Stomach smooth muscle (tissue), 2 donors: ENCODE data around the gene LENG8.

Experiments
- H3K27ac ChIP-seq: one replicate; pipeline ENCODE4 v1.7.0; 2013; ENCODE audit warnings: mild to moderate bottlenecking, low read length, inconsistent platforms
- H3K27me3 ChIP-seq, 2 donors: one replicate each; pipeline ENCODE4 v1.7.0; 2013; ENCODE audit warnings: low read length in 2 of 2; ENCODE audit not compliant: insufficient read depth in 2 of 2, control insufficient read depth in 1 of 2
- H3K36me3 ChIP-seq, 2 donors: one replicate each; pipeline ENCODE4 v1.7.0; 2013; ENCODE audit warnings: low read length in 2 of 2; ENCODE audit not compliant: control insufficient read depth in 2 of 2, insufficient read depth in 2 of 2
- H3K4me1 ChIP-seq: one replicate; pipeline ENCODE4 v1.7.0; 2013; ENCODE audit warnings: low read length; ENCODE audit not compliant: control insufficient read depth, insufficient read depth
- H3K4me3 ChIP-seq, 2 donors: one replicate each; pipeline ENCODE4 v1.7.0; 2013; ENCODE audit warnings: low read length in 2 of 2
- H3K9ac ChIP-seq, 2 donors: one replicate each; pipeline ENCODE4 v1.7.0; 2013; ENCODE audit warnings: low read length in 2 of 2, mild to moderate bottlenecking in 1 of 2
- H3K9me3 ChIP-seq, 2 donors: one replicate each; pipeline ENCODE4 v1.7.0; 2013; ENCODE audit warnings: low read length in 2 of 2; ENCODE audit not compliant: control insufficient read depth in 2 of 2
- donor health status: healthy.
- donor health status: Pancreatic carcinoma.

The LENG8 gene

DNA sequence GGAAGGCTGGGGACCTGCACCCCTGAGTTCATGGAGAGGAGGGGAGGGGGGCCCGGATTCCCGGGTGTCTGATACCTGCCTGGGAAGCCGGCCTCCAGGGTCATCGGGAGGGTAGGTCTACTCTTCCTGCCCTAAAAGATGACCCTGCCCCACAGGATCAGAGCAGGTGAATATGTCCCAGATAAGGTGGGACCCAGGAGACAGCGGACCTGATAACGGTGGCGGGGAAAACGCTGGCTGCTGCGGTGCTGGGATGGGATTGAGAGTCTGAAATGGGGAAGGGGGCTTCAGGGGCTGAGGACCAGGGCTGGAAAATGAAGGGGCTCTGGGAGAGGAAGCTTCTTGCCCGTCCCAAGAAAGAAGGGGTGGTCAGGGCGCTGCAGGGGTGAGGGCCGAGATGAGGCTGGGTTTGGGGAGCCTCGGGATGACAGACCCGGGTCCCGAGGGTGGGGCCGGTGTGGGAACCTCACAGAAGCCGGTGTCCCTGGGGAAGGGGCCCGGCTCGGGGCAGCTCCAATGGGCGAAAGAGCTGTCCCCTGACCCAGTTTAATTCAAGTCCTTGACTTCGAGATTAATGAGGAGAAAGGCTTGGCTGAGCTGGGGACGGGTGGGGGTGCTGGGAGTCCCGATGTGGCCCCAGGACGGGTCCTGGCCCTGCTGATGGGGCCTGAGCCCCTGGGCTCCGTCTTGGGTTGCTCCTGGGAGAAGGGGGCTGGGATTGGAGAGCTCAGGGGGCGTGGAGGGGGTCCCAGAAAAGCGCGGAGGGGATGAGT, 32.9 kb upstream of the LENG8 start:
- no peaks in the 10 kb centered on the region for H3K9me3 ChIP-seq
- peaks cover 7% of the 10 kb centered on the region for H3K4me1 ChIP-seq
- H3K27me3 ChIP-seq, result peaks cover 42 to 64% of the 10 kb centered on the region in 2 donors
- no peak overlapping the region for H3K9ac ChIP-seq
- no peaks in the 10 kb centered on the region for H3K36me3 ChIP-seq
- no peak overlapping the region for H3K27ac ChIP-seq
- peak overlapping the region in 1 of 2 donors; percentile 8 for H3K4me3 ChIP-seq

DNA sequence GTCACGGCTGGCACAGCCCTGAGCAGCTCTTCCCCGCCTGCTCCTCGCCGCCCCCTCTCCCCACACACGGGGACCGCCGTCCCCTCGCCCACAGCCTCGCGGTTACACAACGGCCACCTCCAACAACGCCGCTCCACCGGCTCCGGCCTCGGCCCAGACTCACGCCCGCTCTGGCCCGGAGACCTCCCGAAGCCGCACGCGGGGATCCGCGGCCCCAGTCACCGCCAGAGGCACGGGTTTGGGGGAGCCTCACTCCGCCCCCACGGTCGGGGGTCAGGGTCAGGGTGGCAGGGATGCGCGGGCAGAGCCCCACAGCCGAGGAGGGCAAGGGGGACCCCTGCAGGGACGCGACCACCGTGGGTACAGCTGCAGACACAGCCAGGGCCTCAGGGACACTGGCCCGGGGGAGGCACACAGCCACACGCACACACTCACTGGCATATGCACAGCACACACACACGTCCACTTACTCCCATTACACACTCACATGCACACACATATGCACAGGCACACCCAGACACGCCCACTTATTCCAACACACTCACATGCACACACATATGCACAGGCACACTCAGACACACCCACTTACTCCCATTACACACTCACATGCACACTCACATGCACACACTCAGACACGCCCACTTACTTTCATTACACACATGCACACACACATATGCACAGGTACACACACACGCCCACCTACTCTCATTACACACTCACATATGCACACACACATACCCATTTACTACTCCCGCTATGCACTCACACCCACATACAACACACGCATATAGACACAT, 32.1 kb upstream of the LENG8 start:
- peaks cover 7% of the 10 kb centered on the region for H3K4me1 ChIP-seq
- no peaks in the 10 kb centered on the region for H3K9me3 ChIP-seq
- H3K27me3 ChIP-seq, result peaks cover 49 to 72% of the 10 kb centered on the region in 2 donors
- no peak overlapping the region for H3K4me3 ChIP-seq
- H3K27ac ChIP-seq, result no peak overlapping the region
- H3K9ac ChIP-seq, result no peak overlapping the region
- no peaks in the 10 kb centered on the region for H3K36me3 ChIP-seq

DNA sequence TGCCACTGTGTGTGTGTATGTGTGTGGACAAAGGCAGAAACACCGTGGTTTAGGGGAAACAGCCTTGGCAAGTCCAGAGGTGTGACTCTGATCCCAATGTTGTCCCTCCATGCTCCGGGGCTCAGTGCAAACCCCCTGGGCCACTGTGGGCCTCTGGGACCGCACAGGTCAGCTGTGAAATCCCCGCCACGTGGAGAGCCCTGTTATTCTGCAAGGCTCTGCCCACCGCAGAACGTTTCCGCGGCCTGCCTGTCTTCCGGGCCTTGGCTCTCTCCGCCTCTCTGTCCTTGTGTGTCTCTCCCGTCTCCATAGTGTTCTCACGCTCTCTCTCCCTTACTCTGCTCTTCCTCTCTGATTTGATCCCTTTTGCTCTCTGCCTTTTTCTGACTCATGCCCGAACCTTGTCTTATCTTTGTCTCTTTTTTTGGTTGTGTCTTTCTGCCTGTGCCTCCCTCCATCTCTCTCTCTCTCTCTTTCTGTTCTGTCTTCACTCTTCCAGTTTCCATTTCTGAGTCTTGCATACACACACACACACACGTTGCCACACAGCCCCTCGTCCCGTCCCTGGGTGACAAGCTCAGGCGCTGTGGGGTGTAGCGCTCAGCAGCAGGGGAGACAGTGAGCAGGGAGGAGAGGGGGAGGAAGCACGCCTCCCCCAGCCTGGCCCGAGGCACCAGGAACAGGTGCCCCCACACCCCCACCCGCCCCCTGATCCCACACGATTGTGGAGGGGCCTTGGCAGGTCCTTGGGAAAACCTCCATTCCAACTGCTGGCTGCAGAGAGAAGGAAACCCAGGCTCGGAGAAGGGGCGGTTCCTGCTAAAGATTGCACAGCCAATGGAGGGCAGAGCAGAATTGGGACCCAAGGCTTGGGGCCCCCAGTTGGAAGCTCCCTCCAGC, 30.7 kb upstream of the LENG8 start:
- Histone ChIP-seq H3K9ac (no peak overlapping the region), H3K36me3 (no peaks in the 10 kb centered on the region), H3K4me3 (no peak overlapping the region), H3K27me3 (peaks cover 47 to 78% of the 10 kb centered on the region in 2 donors), H3K27ac (no peak overlapping the region), H3K4me1 (peaks cover 7% of the 10 kb centered on the region), H3K9me3 (no peaks in the 10 kb centered on the region)

DNA sequence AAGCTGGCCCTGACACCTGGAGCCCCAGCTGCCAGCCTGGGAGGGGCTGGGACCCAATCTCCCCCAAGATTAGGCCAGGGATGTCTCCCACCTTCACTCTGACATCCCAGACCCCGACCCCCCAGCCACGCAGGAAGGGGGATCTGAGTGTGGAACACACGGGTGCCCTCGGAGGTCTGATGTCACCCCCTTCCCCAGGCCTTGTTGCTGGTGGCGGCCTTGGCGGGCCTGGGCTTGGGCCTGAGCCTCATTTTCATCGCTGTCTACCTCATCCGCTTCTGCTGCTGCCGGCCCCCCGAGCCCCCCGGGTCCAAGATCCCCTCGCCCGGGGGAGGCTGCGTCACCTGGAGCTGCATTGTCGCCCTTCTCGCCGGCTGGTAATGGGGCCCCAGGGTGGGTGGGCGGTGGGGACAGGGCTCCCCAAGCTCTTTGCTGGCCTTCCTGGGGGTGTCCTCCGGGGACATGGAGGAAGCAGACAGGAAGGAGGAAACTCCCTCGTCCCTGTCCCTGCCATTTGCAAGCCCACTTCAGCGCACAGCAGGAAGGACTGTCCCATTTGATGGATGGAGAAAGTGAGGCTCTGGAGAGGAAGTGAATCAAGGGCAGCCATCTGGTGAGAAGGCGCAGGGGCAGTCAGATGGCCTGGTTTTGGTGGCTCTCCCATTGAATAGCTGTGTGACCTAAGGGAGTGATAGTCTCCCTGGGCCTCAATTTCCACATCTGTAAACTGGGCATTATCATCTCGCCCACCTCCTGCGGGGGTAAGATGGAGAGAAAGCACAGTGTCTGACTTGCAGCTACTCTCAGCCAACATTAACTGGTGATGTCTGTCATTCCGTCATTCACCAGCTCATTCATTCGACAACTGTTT, 29.8 kb upstream of the LENG8 start:
- no peaks in the 10 kb centered on the region for H3K36me3 ChIP-seq
- no peak overlapping the region for H3K4me3 ChIP-seq
- H3K27me3 ChIP-seq, result peaks cover 46 to 77% of the 10 kb centered on the region in 2 donors
- no peak overlapping the region for H3K9ac ChIP-seq
- H3K27ac ChIP-seq, result no peak overlapping the region
- H3K4me1 ChIP-seq, result peaks cover 7% of the 10 kb centered on the region
- no peaks in the 10 kb centered on the region for H3K9me3 ChIP-seq

DNA sequence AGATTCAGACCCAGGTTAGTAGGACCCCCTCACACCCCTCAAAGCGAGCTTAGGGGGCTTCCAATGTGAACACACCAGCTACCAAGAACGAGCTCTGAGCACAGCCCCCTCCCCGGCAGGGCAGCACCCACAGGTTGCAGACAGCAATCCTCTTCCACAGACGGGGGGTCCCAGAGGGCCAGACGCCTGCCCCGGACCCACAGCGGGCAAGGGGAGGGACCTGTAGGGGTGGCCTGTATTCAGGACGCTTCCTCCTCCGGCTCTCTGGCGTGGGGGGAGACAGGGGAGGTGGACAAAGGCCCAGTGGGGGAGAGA, 29.0 kb upstream of the LENG8 start:
- Histone ChIP-seq H3K27me3 (peaks cover 44 to 71% of the 10 kb centered on the region in 2 donors), H3K27ac (no peak overlapping the region), H3K9ac (no peak overlapping the region), H3K36me3 (no peaks in the 10 kb centered on the region), H3K4me3 (no peak overlapping the region), H3K4me1 (peaks cover 7% of the 10 kb centered on the region), H3K9me3 (no peaks in the 10 kb centered on the region)

- peaks cover 45 to 67% of the 10 kb centered on the region in 2 donors for H3K27me3 ChIP-seq
- H3K4me1 ChIP-seq, result peaks cover 7% of the 10 kb centered on the region
- H3K9me3 ChIP-seq, result no peaks in the 10 kb centered on the region
- no peak overlapping the region for H3K27ac ChIP-seq
- H3K4me3 ChIP-seq, result no peak overlapping the region
- H3K9ac ChIP-seq, result no peak overlapping the region
- H3K36me3 ChIP-seq, result no peaks in the 10 kb centered on the region
Observed at GRCh38 chr19:54420383-54421168, 28.4 kb upstream of the LENG8 start.

DNA sequence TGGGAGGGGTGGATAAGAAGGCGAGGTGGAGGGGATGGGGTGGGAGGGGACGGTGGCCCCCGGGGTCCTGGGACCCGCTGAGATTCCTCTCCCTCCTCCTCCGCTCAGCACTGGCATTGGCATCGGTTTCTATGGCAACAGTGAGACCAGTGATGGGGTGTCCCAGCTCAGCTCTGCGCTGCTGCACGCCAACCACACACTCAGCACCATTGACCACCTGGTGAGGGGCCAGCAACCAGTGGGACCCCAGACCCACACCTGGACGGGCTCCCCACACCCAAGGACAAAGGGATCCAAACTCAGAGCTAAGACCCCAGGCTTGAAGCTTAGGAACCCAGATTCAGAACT, 27.9 kb upstream of the LENG8 start:
- Histone ChIP-seq H3K27me3 (peaks cover 44 to 65% of the 10 kb centered on the region in 2 donors), H3K4me1 (peaks cover 7% of the 10 kb centered on the region), H3K9me3 (no peaks in the 10 kb centered on the region), H3K27ac (no peak overlapping the region), H3K4me3 (no peak overlapping the region), H3K9ac (no peak overlapping the region), H3K36me3 (no peaks in the 10 kb centered on the region)

GRCh38 chr19:54421521-54421920, 27.5 kb upstream of the LENG8 start:
- no peaks in the 10 kb centered on the region for H3K9me3 ChIP-seq
- H3K4me3 ChIP-seq, result no peak overlapping the region
- peaks cover 7% of the 10 kb centered on the region for H3K4me1 ChIP-seq
- no peak overlapping the region for H3K9ac ChIP-seq
- no peaks in the 10 kb centered on the region for H3K36me3 ChIP-seq
- peaks cover 43 to 65% of the 10 kb centered on the region in 2 donors for H3K27me3 ChIP-seq
- no peak overlapping the region for H3K27ac ChIP-seq

DNA sequence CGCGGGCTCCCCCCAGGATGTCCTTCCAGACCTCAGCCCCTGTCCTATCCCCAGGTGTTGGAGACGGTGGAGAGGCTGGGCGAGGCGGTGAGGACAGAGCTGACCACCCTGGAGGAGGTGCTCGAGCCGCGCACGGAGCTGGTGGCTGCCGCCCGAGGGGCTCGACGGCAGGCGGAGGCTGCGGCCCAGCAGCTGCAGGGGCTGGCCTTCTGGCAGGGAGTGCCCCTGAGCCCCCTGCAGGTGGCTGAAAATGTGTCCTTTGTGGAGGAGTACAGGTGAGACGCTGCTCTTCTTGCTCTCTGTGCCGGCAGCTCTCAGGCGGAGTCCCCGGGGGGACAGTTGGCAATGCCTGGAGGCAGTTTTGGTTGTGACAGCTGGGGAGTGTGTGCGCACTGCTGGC, 26.9 kb upstream of the LENG8 start:
- Histone ChIP-seq H3K27ac (no peak overlapping the region), H3K4me3 (no peak overlapping the region), H3K9me3 (no peaks in the 10 kb centered on the region), H3K27me3 (peaks cover 41 to 60% of the 10 kb centered on the region in 2 donors), H3K36me3 (no peaks in the 10 kb centered on the region), H3K4me1 (peaks cover 7% of the 10 kb centered on the region), H3K9ac (no peak overlapping the region)
